AG09319 (cell line): ENCODE measurements around the gene NGFR.

ENCODE experiments used
- DNase-seq: peaks from one replicate; pipeline ENCODE4 v3.0.0-alpha.2; 2010; ENCODE audit warnings: low read depth; ENCODE audit errors: extremely low read depth
- TF ChIP-seq, protein P1 (sequence below): IDR thresholded peaks from 2 replicates; pipeline ENCODE4 v1.5.1; 2011; ENCODE audit warnings: low read depth, mild to moderate bottlenecking, inconsistent platforms, low read length, moderate library complexity

NGFR gene

DNA sequence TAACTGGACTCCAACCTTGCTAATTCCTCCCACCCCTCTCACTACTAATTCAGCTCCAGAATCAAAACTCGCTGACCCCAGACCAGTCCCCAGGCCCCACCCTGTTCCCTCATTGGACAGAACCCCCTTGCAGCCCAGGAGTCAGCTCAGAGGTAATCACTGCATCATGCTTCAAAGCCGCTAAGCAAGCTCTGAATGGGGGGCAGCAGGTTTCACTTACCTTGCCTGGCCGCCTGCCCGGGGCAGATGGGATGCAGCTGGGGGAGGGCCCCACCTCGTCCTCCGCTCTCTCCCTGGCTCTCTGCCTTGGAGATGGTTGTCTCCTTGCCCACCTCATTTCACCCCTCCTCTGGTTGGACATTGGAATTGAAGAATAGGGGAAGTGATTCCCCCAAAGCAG lies 4.8 kb upstream of the NGFR start:
- DNase-seq: no peak
- TF ChIP-seq, protein P1, sequence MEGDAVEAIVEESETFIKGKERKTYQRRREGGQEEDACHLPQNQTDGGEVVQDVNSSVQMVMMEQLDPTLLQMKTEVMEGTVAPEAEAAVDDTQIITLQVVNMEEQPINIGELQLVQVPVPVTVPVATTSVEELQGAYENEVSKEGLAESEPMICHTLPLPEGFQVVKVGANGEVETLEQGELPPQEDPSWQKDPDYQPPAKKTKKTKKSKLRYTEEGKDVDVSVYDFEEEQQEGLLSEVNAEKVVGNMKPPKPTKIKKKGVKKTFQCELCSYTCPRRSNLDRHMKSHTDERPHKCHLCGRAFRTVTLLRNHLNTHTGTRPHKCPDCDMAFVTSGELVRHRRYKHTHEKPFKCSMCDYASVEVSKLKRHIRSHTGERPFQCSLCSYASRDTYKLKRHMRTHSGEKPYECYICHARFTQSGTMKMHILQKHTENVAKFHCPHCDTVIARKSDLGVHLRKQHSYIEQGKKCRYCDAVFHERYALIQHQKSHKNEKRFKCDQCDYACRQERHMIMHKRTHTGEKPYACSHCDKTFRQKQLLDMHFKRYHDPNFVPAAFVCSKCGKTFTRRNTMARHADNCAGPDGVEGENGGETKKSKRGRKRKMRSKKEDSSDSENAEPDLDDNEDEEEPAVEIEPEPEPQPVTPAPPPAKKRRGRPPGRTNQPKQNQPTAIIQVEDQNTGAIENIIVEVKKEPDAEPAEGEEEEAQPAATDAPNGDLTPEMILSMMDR: no peak

- DNase-seq: no peak
- TF ChIP-seq, protein P1: no peak
Observed at GRCh38 chr17:49491192-49491769, 3.8 kb upstream of the NGFR start.

DNA sequence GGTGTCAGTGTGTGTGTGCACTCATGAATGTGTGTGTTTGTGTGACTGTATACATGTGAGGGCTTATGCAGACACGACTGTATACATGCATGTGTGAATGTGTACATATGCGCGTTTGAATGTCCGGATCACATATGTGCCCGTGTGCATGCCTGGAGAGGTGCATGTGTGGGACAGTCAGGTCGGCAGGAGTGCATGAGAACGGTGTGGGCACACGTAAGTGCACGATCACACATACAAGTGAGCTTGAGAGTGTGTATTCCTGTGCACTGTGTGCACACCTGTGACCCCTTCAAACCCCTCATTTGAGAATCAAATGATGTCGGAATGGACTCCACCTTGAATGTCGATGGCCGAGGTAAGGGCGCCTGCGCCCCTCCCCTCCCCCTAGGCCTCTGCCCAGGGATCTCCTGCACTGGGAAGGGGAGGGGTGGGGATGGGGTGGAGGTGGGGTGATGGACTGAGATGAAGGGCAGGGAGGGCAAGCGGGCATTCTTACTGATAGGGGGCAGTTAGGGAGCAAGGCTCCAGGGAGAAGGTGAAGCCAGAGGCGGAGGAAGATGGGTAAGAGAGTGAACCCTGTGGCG lies 601 bp upstream of the NGFR start:
- TF ChIP-seq, protein P1: no peak
- no peak for DNase-seq

GRCh38 chr17:49495842-49496182 lies 719 bp downstream of the NGFR start:
- no peak for DNase-seq
- TF ChIP-seq, protein P1: no peak

- DNase-seq: no peak
- TF ChIP-seq, protein P1: peak; percentile 46
Observed at GRCh38 chr17:49496183-49496866, 1.2 kb downstream of the NGFR start.

DNA sequence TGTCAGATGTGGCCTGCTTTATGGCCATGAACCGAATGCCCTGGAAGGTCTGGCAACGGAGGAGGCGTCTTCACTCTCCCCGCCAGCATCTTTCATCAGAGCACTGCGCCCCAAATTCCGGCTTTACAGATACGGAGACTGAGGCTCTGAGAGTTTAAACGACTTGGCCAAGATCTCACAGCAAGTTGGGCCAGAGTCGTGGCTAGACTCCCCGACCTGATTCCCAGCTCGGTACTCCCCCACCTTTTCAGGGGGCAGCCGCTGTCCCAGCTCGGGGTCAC lies 1.7 kb downstream of the NGFR start:
- TF ChIP-seq, protein P1: no peak

DNA sequence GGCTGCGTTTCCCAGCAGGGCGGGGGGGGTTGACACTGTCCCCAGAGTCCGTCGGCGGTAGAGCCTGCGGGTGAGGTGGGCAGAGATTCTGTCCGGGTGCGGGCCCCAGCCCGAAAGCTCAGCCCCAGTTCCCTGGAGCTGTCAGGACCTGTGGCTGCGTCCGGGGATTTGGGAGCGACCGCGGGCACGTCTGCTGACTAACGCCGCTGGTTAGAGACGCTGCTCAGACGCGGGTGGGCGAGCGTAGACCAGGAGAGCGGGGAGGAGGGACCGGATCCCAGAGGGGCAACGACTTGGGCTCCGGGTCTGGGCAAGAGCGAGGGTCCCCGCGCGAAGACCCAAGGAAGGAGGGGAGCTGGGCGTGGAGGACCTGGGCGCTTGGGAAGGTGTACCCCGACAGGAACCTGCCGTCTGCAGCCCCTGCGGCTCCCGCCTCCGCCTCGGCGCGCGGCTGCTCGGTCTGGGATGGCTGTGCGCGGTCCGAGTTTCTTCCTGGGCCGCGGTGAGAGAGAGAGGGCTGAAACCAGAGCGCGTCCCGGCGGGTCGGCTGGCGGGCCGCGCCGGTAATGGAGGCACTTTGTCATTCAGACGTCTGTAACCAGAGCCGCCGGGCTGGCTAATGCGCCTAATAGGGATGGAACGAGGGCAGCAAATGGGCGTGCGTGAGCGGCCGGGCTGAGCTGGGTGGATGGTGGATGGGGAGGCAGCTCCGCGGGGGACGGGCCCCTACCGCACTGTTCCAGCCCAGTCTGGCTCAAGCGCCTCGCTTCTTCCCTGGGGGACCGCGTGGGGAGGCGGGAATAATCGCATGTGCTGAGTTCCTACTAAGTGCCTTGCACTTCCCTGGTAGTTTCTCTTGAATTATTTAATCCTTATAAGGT lies 2.3 kb downstream of the NGFR start:
- TF ChIP-seq, protein P1: no peak
- no peak for DNase-seq

More for the DNA sequence above, 1.7 kb downstream of the NGFR start:
- DNase-seq: no peak
